Anterior cingulate cortex (tissue), 58 donors: ENCODE results near the gene ANXA3.
"Not testable (repeated sequence)": the region's sequence is repeated elsewhere in the genome, so short reads cannot be mapped to it uniquely, and the experiment has no call there.

Experiments used
- DNase-seq, 58 donors: peaks; one replicate each; lab custom pipeline; 2025; lab: John Stamatoyannopoulos, UW

ANXA3 gene

GRCh38 chr4:78534286-78534955, 17.1 kb upstream of the ANXA3 start:
- peak in 1 of 58 donors; percentile 6 for DNase-seq

GRCh38 chr4:78542373-78542772, 9.2 kb upstream of the ANXA3 start:
- no peak for DNase-seq

GRCh38 chr4:78543424-78544125, 8.0 kb upstream of the ANXA3 start:
- no peak for DNase-seq

GRCh38 chr4:78544678-78545077, 6.9 kb upstream of the ANXA3 start:
- no peak for DNase-seq

- DNase-seq = no peak
Measured at GRCh38 chr4:78545275-78546246, 6.0 kb upstream of the ANXA3 start.

GRCh38 chr4:78547899-78548298, 3.7 kb upstream of the ANXA3 start:
- not testable (repeated sequence) for DNase-seq

- DNase-seq = not testable (repeated sequence)
Measured at GRCh38 chr4:78548889-78549288, 2.7 kb upstream of the ANXA3 start.

GRCh38 chr4:78552389-78553042, 946 bp downstream of the ANXA3 start:
- DNase-seq = no peak

GRCh38 chr4:78553043-78553396, 1.4 kb downstream of the ANXA3 start:
- no peak for DNase-seq

- no peak for DNase-seq
Measured at GRCh38 chr4:78553529-78554060, 2.0 kb downstream of the ANXA3 start.

GRCh38 chr4:78556665-78557064, 5.1 kb downstream of the ANXA3 start:
- no peak for DNase-seq

GRCh38 chr4:78557841-78558240, 6.3 kb downstream of the ANXA3 start:
- no peak for DNase-seq

GRCh38 chr4:78558410-78558809, 6.8 kb downstream of the ANXA3 start:
- DNase-seq = no peak

- no peak for DNase-seq
Measured at GRCh38 chr4:78560296-78560963, 8.9 kb downstream of the ANXA3 start.

GRCh38 chr4:78561677-78562076, 10.1 kb downstream of the ANXA3 start:
- DNase-seq = no peak

- no peak for DNase-seq
Measured at GRCh38 chr4:78562687-78563086, 11.1 kb downstream of the ANXA3 start.

- no peak for DNase-seq
Measured at GRCh38 chr4:78565971-78566372, 14.4 kb downstream of the ANXA3 start.

GRCh38 chr4:78566834-78567499, 15.4 kb downstream of the ANXA3 start:
- DNase-seq = peak in 15 of 58 donors; percentile 1 to 46 (median 11)

- DNase-seq = no peak
Measured at GRCh38 chr4:78567500-78568060, 16.0 kb downstream of the ANXA3 start.
